HepG2 (cell line): ENCODE results near the gene PSORS1C1. TPM values are rescaled to one million over a fixed set of nuclear protein-coding genes. Genes with fewer than 3 reads are reported as not detected.

Source experiments
- CEBPB ChIP-seq: IDR thresholded peaks from 2 replicates; pipeline ENCODE4 v1.6.1; 2011; ENCODE audit warnings: low read depth, low read length, improper control_type of control experiment, borderline replicate concordance
- CENPT ChIP-seq: sonication (generic); formaldehyde crosslinking; IDR thresholded peaks from 2 replicates; pipeline ENCODE4 v1.8.0; 2022; ENCODE audit warnings: low read depth, mild to moderate bottlenecking, moderate library complexity, missing genetic modification reagents
- DRAP1 ChIP-seq: IDR thresholded peaks from 2 replicates; pipeline ENCODE4 v1.6.1; 2016; ENCODE audit warnings: missing genetic modification reagents, missing compliant biosample characterization
- IRF9 ChIP-seq: sonication (generic); formaldehyde crosslinking; IDR thresholded peaks from 2 replicates; pipeline ENCODE4 v1.8.0; 2022; ENCODE audit warnings: missing genetic modification reagents, mild to moderate bottlenecking, borderline replicate concordance
- KDM3A ChIP-seq: IDR thresholded peaks from 2 replicates; pipeline ENCODE4 v1.6.1; 2018; ENCODE audit warnings: low read depth, missing compliant biosample characterization
- MAF1 ChIP-seq: sonication (generic); formaldehyde crosslinking; IDR thresholded peaks from 2 replicates; pipeline ENCODE4 v1.5.0; 2020; ENCODE audit warnings: missing genetic modification reagents, borderline replicate concordance
- MED13 ChIP-seq: sonication (generic); formaldehyde crosslinking; IDR thresholded peaks from 2 replicates; pipeline ENCODE4 v1.5.0; 2020; ENCODE audit warnings: missing genetic modification reagents
- MED8 ChIP-seq: sonication (generic); formaldehyde crosslinking; IDR thresholded peaks from 2 replicates; pipeline ENCODE4 v1.8.1; 2023; ENCODE audit warnings: mild to moderate bottlenecking, missing genetic modification reagents; ENCODE audit not compliant: insufficient replicate concordance
- MTF2 ChIP-seq: sonication (generic); formaldehyde crosslinking; IDR thresholded peaks from 2 replicates; pipeline ENCODE4 v1.5.0; 2020; ENCODE audit warnings: missing genetic modification reagents, borderline replicate concordance
- NR0B2 ChIP-seq: sonication (generic); formaldehyde crosslinking; IDR thresholded peaks from 2 replicates; pipeline ENCODE4 v1.4.0; 2020; ENCODE audit warnings: mild to moderate bottlenecking, missing genetic modification reagents
- NR2F6 ChIP-seq, 2 experiments: IDR thresholded peaks; 2 replicates each; pipeline ENCODE4 v1.6.1; 2016; ENCODE audit warnings: antibody characterized with exemption in 1 of 2, mild to moderate bottlenecking in 1 of 2
- PHF5A ChIP-seq: IDR thresholded peaks from one replicate; pipeline ENCODE4 v1.6.1; 2018; ENCODE audit warnings: low read depth, missing genetic modification reagents; ENCODE audit not compliant: unreplicated experiment
- PHF8 ChIP-seq: sonication (generic); formaldehyde crosslinking; IDR thresholded peaks from 2 replicates; pipeline ENCODE4 v1.5.0; 2020; ENCODE audit warnings: missing genetic modification reagents
- PRMT3 ChIP-seq: sonication (generic); formaldehyde crosslinking; IDR thresholded peaks from 2 replicates; pipeline ENCODE4 v1.8.1; 2022; ENCODE audit warnings: low read depth, mild to moderate bottlenecking, moderate library complexity, missing genetic modification reagents, borderline replicate concordance
- RAD51 ChIP-seq: fragments of 450-650 bp; IDR thresholded peaks from 2 replicates; pipeline ENCODE4 v1.6.1; 2016; ENCODE audit warnings: borderline replicate concordance
- RBAK ChIP-seq: sonication (generic); formaldehyde crosslinking; IDR thresholded peaks from 2 replicates; pipeline ENCODE4 v1.5.1; 2020; ENCODE audit warnings: mild to moderate bottlenecking, missing genetic modification reagents
- SKI ChIP-seq: fragments of 450-650 bp; IDR thresholded peaks from one replicate; pipeline ENCODE4 v1.6.1; 2018; ENCODE audit warnings: mild to moderate bottlenecking; ENCODE audit not compliant: partially characterized antibody
- TFE3 ChIP-seq: IDR thresholded peaks from 2 replicates; pipeline ENCODE4 v1.6.1; 2016
- ZBTB2 ChIP-seq: sonication (generic); formaldehyde crosslinking; IDR thresholded peaks from 2 replicates; pipeline ENCODE4 v1.8.0; 2022; ENCODE audit warnings: low read depth, missing genetic modification reagents
- ZBTB20 ChIP-seq: sonication (generic); formaldehyde crosslinking; IDR thresholded peaks from 2 replicates; pipeline ENCODE4 v1.8.1; 2023; ENCODE audit warnings: missing genetic modification reagents, low read depth, mild to moderate bottlenecking, borderline replicate concordance
- ZBTB3 ChIP-seq: sonication (generic); formaldehyde crosslinking; IDR thresholded peaks from 2 replicates; pipeline ENCODE4 v1.4.0; 2020; ENCODE audit warnings: low read depth, mild to moderate bottlenecking, moderate library complexity, missing genetic modification reagents, borderline replicate concordance
- ZNF263 ChIP-seq: sonication (generic); formaldehyde crosslinking; IDR thresholded peaks from 2 replicates; pipeline ENCODE4 v1.4.0; 2020; ENCODE audit warnings: missing genetic modification reagents
- ZNF607 ChIP-seq: sonication (generic); formaldehyde crosslinking; IDR thresholded peaks from 2 replicates; pipeline ENCODE4 v1.5.1; 2020; ENCODE audit warnings: missing genetic modification reagents, mild to moderate bottlenecking, borderline replicate concordance
- ZNF674 ChIP-seq: sonication (generic); formaldehyde crosslinking; IDR thresholded peaks from 2 replicates; pipeline ENCODE4 v1.5.0; 2020; ENCODE audit warnings: low read depth, mild to moderate bottlenecking, missing genetic modification reagents
- ZSCAN9 ChIP-seq: IDR thresholded peaks from 2 replicates; pipeline ENCODE4 v1.6.1; 2016; ENCODE audit warnings: borderline replicate concordance
- polyA plus RNA-seq, 8 experiments: library from polyadenylated mRNA; depleted of rRNA in 3 of 8; stranded (reverse) in 7 of 8; unstranded in 1 of 8; fragments of >200 nt; fragmentation: Illumina TruSeq in 4 of 8; extraction: Trizol in 4 of 8; gene quantifications; 2 replicates each; pipeline versions ENCODE4 v1.2.1 to v1.2.3, GENCODE V29; 2011 to 2016; ENCODE audit warnings: low read depth in 4 of 8, missing spikeins in 1 of 8, mixed read lengths in 1 of 8; ENCODE audit not compliant: insufficient read depth in 1 of 8
- total RNA-seq, 5 experiments: library from RNA; depleted of rRNA; stranded (reverse); fragments of >200 nt; fragmentation: Illumina TruSeq; extraction: Trizol; gene quantifications; 2 replicates each; pipeline ENCODE4 v1.2.3, GENCODE V29; 2016; ENCODE audit warnings: low read depth in 1 of 5

Gene PSORS1C1
- total and polyA plus RNA-seq, 2 of the 13 experiments (the other 11 are each of a cell fraction or from before 2014, with no cell fraction given) = 0.01 to 0.02 TPM

GRCh38 chr6:31186052-31186734, 71.6 kb downstream of the PSORS1C1 start (continued):
- TF ChIP-seq IRF9 (CRISPR knock-in tag) (no peak), MED8 (CRISPR knock-in tag) (no peak), ZBTB20 (peak; percentile 55; the same call in 1 of the 2 replicates), CEBPB (no peak), PHF8 (CRISPR knock-in tag) (peak; percentile 93), PHF5A (CRISPR knock-in tag) (no peak), PRMT3 (CRISPR knock-in tag) (no peak), ZNF674 (CRISPR knock-in tag) (no peak), SKI (no peak), TFE3 (peak; percentile 57; the same call in 1 of the 2 replicates), MAF1 (CRISPR knock-in tag) (no peak), ZSCAN9 (CRISPR knock-in tag) (peak; percentile 29; the same call in 1 of the 2 replicates), ZBTB3 (CRISPR knock-in tag) (peak; percentile 43; the same call in 1 of the 2 replicates), MED13 (CRISPR knock-in tag) (no peak), KDM3A (CRISPR knock-in tag) (no peak; the same call in 1 of the 2 replicates), MTF2 (CRISPR knock-in tag) (peak; percentile 84; the same call in 1 of the 2 replicates), RAD51 (no peak), CENPT (no peak), DRAP1 (CRISPR knock-in tag) (peak; percentile 78), ZNF263 (CRISPR knock-in tag) (peak; percentile 30; the same call in 1 of the 2 replicates), NR0B2 (CRISPR knock-in tag) (no peak), RBAK (no peak; the same call in 1 of the 2 replicates), NR2F6 (IDR thresholded peaks at IDR 0.05) (no peak), NR2F6 (CRISPR knock-in tag; IDR thresholded peaks at IDR 0.05) (peak; percentile 48), ZNF607 (CRISPR knock-in tag) (no peak), ZBTB2 (CRISPR knock-in tag) (no peak)
